H1 (cell line): ENCODE results near the gene TMPRSS13. TPM values are rescaled to one million over a fixed set of nuclear protein-coding genes. Genes with fewer than 3 reads are reported as not detected.

Source experiments
- CTCF ChIA-PET: fragments of 300-600 bp; sonication (Branson Sonifier 250); formaldehyde crosslinking; loops from one replicate; lab custom pipeline; 2021; ENCODE audit not compliant: partially characterized antibody; lab: Charles Lee
- POLR2A ChIA-PET: fragments of 300-600 bp; sonication (Branson Sonifier 250); formaldehyde crosslinking; loops from one replicate; lab custom pipeline; 2021; ENCODE audit warnings: inconsistent platforms; ENCODE audit not compliant: partially characterized antibody; lab: Charles Lee
- DNase-seq, 2 experiments: peaks; one replicate each; pipeline versions ENCODE4 v3.0.0 to v3.0.0-alpha.2; 2010 to 2022; ENCODE audit warnings: low spot score in 2 of 2, low read depth in 1 of 2, mixed read lengths in 1 of 2
- FAIRE-seq: peaks from 2 replicates; lab custom pipeline; 2011; peaks lifted over from hg19 to GRCh38; lab: Jason Lieb, UNC
- H2AFZ ChIP-seq: 2 replicates; pipeline ENCODE4 v1.8.1; 2012; ENCODE audit warnings: low read length, inconsistent platforms
- H2AK5ac ChIP-seq: 2 replicates; pipeline ENCODE4 v1.6.1; 2013; ENCODE audit warnings: low read depth, low read length
- H2BK120ac ChIP-seq: replicated peaks from 2 replicates; pipeline ENCODE3; 2013; ENCODE audit warnings: low read depth, low read length, inconsistent platforms
- H2BK12ac ChIP-seq: 2 replicates; pipeline ENCODE4 v1.6.1; 2013; ENCODE audit warnings: low read depth, low read length
- H2BK15ac ChIP-seq: 2 replicates; pipeline ENCODE4 v1.6.1; 2013; ENCODE audit warnings: low read length
- H2BK20ac ChIP-seq: 2 replicates; pipeline ENCODE4 v1.6.1; 2013; ENCODE audit warnings: low read length
- H2BK5ac ChIP-seq: 2 replicates; pipeline ENCODE4 v1.6.1; 2013; ENCODE audit warnings: low read depth, low read length
- H3K14ac ChIP-seq: 2 replicates; pipeline ENCODE4 v1.6.1; 2013; ENCODE audit warnings: inconsistent platforms; ENCODE audit not compliant: insufficient read length
- H3K18ac ChIP-seq: 2 replicates; pipeline ENCODE4 v1.6.1; 2013; ENCODE audit warnings: low read length; ENCODE audit errors: extremely low read depth
- H3K23ac ChIP-seq: 2 replicates; pipeline ENCODE4 v1.6.1; 2013; ENCODE audit warnings: inconsistent platforms; ENCODE audit not compliant: insufficient read length
- H3K23me2 ChIP-seq: 2 replicates; pipeline ENCODE4 v1.6.1; 2013; ENCODE audit warnings: low read depth, low read length
- H3K27ac ChIP-seq: 2 replicates; pipeline ENCODE4 v1.6.1; 2011; ENCODE audit warnings: low read depth, low read length, inconsistent platforms
- H3K27me3 ChIP-seq, 4 experiments: replicated peaks in 1 of 4; 1 replicate in 1 of 4; 2 replicates in 3 of 4; pipeline versions ENCODE4 v1.6.1 to v1.8.1; 2011 to 2013; ENCODE audit warnings: low read length in 3 of 4, mild to moderate bottlenecking in 3 of 4, inconsistent platforms in 2 of 4, mixed read lengths in 2 of 4, moderate library complexity in 1 of 4; ENCODE audit not compliant: control insufficient read depth in 3 of 4, insufficient read depth in 3 of 4; ENCODE audit errors: extremely low read depth in 1 of 4
- H3K36me3 ChIP-seq, 4 experiments: 2 replicates each; pipeline versions ENCODE4 v1.6.1 to v1.8.1; 2011 to 2013; ENCODE audit warnings: mild to moderate bottlenecking in 4 of 4, low read length in 3 of 4, moderate library complexity in 2 of 4, control low read depth in 1 of 4, inconsistent platforms in 1 of 4; ENCODE audit not compliant: insufficient read depth in 4 of 4, control insufficient read depth in 2 of 4
- H3K4ac ChIP-seq: replicated peaks from 2 replicates; pipeline ENCODE3; 2013; ENCODE audit warnings: low read length, low read depth, mixed read lengths, inconsistent platforms; ENCODE audit not compliant: insufficient read length
- H3K4me1 ChIP-seq, 4 experiments: replicated peaks in 1 of 4; 1 replicate in 1 of 4; 2 replicates in 3 of 4; pipeline versions ENCODE4 v1.6.1 to v1.8.1; 2011 to 2013; ENCODE audit warnings: low read length in 3 of 4, inconsistent platforms in 2 of 4, mixed read lengths in 1 of 4; ENCODE audit not compliant: insufficient read depth in 4 of 4, control insufficient read depth in 3 of 4
- H3K4me2 ChIP-seq, 2 experiments: 2 replicates each; pipeline versions ENCODE4 v1.6.1 to v1.8.1; 2011 to 2013; ENCODE audit warnings: low read depth in 2 of 2, low read length in 2 of 2, control low read depth in 1 of 2, inconsistent platforms in 1 of 2, mild to moderate bottlenecking in 1 of 2; ENCODE audit not compliant: insufficient read depth in 1 of 2
- H3K4me3 ChIP-seq, 4 experiments: fragments of 200-600, 300-600 bp in 1 of 4; sonication (generic), shearing (Covaris generic), sonication (Bioruptor Twin) in 1 of 4; 2 replicates each; pipeline versions ENCODE4 v1.5.1 to v1.8.1; 2011 to 2016; ENCODE audit warnings: low read length in 4 of 4, low read depth in 3 of 4, control low read depth in 2 of 4, inconsistent platforms in 2 of 4, mild to moderate bottlenecking in 2 of 4, mixed read lengths in 1 of 4, moderate library complexity in 1 of 4; ENCODE audit not compliant: insufficient read depth in 2 of 4; ENCODE audit errors: extremely low read depth in 1 of 4
- H3K56ac ChIP-seq: replicated peaks from 2 replicates; pipeline ENCODE3; 2013; ENCODE audit warnings: low read depth, mild to moderate bottlenecking, mixed read lengths, low read length, inconsistent platforms; ENCODE audit not compliant: insufficient read length
- H3K79me1 ChIP-seq: 2 replicates; pipeline ENCODE4 v1.6.1; 2013; ENCODE audit warnings: low read depth, low read length, control low read depth
- H3K79me2 ChIP-seq, 2 experiments: 2 replicates each; pipeline versions ENCODE4 v1.6.1 to v1.8.1; 2012 to 2013; ENCODE audit warnings: low read length in 2 of 2, mild to moderate bottlenecking in 2 of 2, inconsistent platforms in 1 of 2; ENCODE audit not compliant: insufficient read depth in 2 of 2, control insufficient read depth in 1 of 2
- H3K9ac ChIP-seq, 4 experiments: replicated peaks in 1 of 4; 1 replicate in 1 of 4; 2 replicates in 3 of 4; pipeline versions ENCODE4 v1.6.1 to v1.8.1; 2011 to 2013; ENCODE audit warnings: low read depth in 3 of 4, low read length in 3 of 4, control low read depth in 2 of 4, mild to moderate bottlenecking in 2 of 4, moderate library complexity in 2 of 4, inconsistent platforms in 1 of 4; ENCODE audit errors: extremely low read depth in 1 of 4
- H3K9me3 ChIP-seq, 2 experiments: 2 replicates each; pipeline versions ENCODE4 v1.6.1 to v1.8.1; 2012 to 2013; ENCODE audit warnings: mild to moderate bottlenecking in 2 of 2, moderate library complexity in 2 of 2, control low read depth in 1 of 2, inconsistent platforms in 1 of 2, low read depth in 1 of 2, low read length in 1 of 2, mixed read lengths in 1 of 2; ENCODE audit not compliant: insufficient read depth in 2 of 2
- H4K20me1 ChIP-seq, 2 experiments: replicated peaks in 1 of 2; 2 replicates each; pipeline versions ENCODE3 to v1.8.1; 2011 to 2013; ENCODE audit warnings: inconsistent platforms in 2 of 2, low read length in 2 of 2, mild to moderate bottlenecking in 1 of 2; ENCODE audit not compliant: insufficient read depth in 2 of 2, control insufficient read depth in 1 of 2
- H4K5ac ChIP-seq: 2 replicates; pipeline ENCODE4 v1.6.1; 2013; ENCODE audit warnings: low read length, low read depth, mixed read lengths, inconsistent platforms; ENCODE audit not compliant: insufficient read length
- H4K8ac ChIP-seq: 2 replicates; pipeline ENCODE4 v1.8.0; 2013; ENCODE audit warnings: mild to moderate bottlenecking, moderate library complexity, low read length, inconsistent platforms; ENCODE audit not compliant: insufficient read depth; ENCODE audit errors: extremely low read depth
- H4K91ac ChIP-seq: replicated peaks from 2 replicates; pipeline ENCODE3; 2013; ENCODE audit warnings: low read length, mixed read lengths, inconsistent platforms; ENCODE audit not compliant: insufficient read length
- CBX5 ChIP-seq: fragments of 300-800, 300-1000 bp; sonication (generic); IDR thresholded peaks from 2 replicates; pipeline ENCODE4 v1.7.1; 2016; ENCODE audit warnings: antibody characterized with exemption, low read length, low read depth
- CTBP2 ChIP-seq: IDR thresholded peaks from 2 replicates; pipeline ENCODE4 v1.7.0; 2011; ENCODE audit warnings: borderline replicate concordance, mild to moderate bottlenecking, moderate library complexity, mixed read lengths, low read length; ENCODE audit not compliant: insufficient read depth, insufficient read length
- JUN ChIP-seq: IDR thresholded peaks from 2 replicates; pipeline ENCODE4 v1.6.1; 2011; ENCODE audit warnings: low read depth, mild to moderate bottlenecking, improper control_type of control experiment, low read length
- JUND ChIP-seq: IDR thresholded peaks from 2 replicates; pipeline ENCODE4 v1.6.1; 2011; ENCODE audit warnings: mild to moderate bottlenecking, improper control_type of control experiment, low read length
- RAD21 ChIP-seq, 2 experiments: IDR thresholded peaks in 1 of 2; conservative IDR thresholded peaks in 1 of 2; 2 replicates each; pipeline ENCODE4 v1.6.1; 2011; ENCODE audit warnings: low read depth in 2 of 2, low read length in 2 of 2, improper control_type of control experiment in 1 of 2, inconsistent platforms in 1 of 2, mild to moderate bottlenecking in 1 of 2, moderate library complexity in 1 of 2
- TEAD4 ChIP-seq: IDR thresholded peaks from 2 replicates; pipeline ENCODE4 v1.6.1; 2012; ENCODE audit warnings: low read depth, low read length, inconsistent platforms, mixed read lengths
- WGBS, 2 experiments: shearing (Covaris generic) in 1 of 2; methylation state at CpG; one replicate each; pipeline versions ENCODE4 v1.1.6 to v1.1.7; 2013 to 2015; ENCODE audit warnings: low lambda C conversion rate in 2 of 2, mixed read lengths in 2 of 2, inconsistent platforms in 1 of 2, low coverage in 1 of 2, missing lambda C conversion rate in 1 of 2; ENCODE audit not compliant: insufficient replicate concordance in 2 of 2, insufficient coverage in 1 of 2, insufficient read length in 1 of 2; ENCODE audit errors: extremely low coverage in 1 of 2, missing lambda C conversion rate in 1 of 2; 5-methylcytosine and 5-hydroxymethylcytosine counted together
- polyA plus RNA-seq, 7 experiments: library from polyadenylated mRNA; depleted of rRNA in 3 of 7; stranded (reverse) in 5 of 7; unstranded in 2 of 7; fragments of >200 nt in 5 of 7; fragments of 200-250 nt in 2 of 7; gene quantifications; 1 replicate in 5 of 7; 2 replicates in 1 of 7; 4 replicates in 1 of 7; pipeline versions ENCODE4 v1.2.1 to v1.2.3, GENCODE V29; 2011 to 2013; ENCODE audit warnings: missing spikeins in 2 of 7, mixed read lengths in 2 of 7
- total RNA-seq: library from RNA; stranded (reverse); fragmentation: NEBNext Ultra II Directional; extraction: Animal tissue kit (Norgen Biotek cat#: 25700); gene quantifications from 2 replicates; pipeline ENCODE4 v1.2.1, GENCODE V29; 2021
- TF ChIP-seq, protein P1 (sequence below): IDR thresholded peaks from 2 replicates; pipeline ENCODE4 v1.6.1; 2011; ENCODE audit warnings: low read length, improper control_type of control experiment

TMPRSS13 gene
- total and polyA plus RNA-seq, 2 of the 8 experiments (the other 6 are each of a cell fraction or from before 2014, with no cell fraction given) = 0.61 to 0.79 TPM

DNA sequence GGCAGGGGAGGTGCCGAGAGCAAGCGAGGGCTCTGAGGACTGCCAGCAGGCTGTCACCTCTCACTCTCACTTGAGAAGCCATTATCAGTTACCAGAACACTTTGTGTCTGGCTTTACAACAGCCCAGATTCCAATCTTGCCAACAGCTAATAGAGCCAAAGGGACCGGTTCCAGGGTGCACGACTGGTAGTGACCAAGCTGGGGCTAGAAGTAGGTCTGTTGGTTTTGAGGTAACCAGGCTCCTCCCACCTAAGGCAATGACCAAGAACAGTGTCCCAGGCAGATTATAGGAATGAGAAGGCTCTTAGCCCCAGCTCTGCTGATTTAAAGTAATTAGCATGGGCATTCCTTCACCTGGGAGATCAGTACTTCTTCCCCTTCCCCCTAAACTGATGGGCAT is 49.8 kb upstream of the TMPRSS13 start:
- Histone ChIP-seq H3K79me1 (no peaks in the 10 kb centered on the region), H4K91ac (no peak overlapping the region), H3K4ac (no peak overlapping the region), H2BK12ac (no peak overlapping the region; the same call in 1 of the 2 replicates), H3K4me1 (no peaks in the 10 kb centered on the region), H3K23me2 (no peaks in the 10 kb centered on the region), H2BK15ac (no peak overlapping the region), H4K20me1 (no peaks in the 10 kb centered on the region), H2AK5ac (no peak overlapping the region), H2BK5ac (no peak overlapping the region), H3K4me3 (no peak overlapping the region), H3K36me3 (no peaks in the 10 kb centered on the region), H4K8ac (no peak overlapping the region), H3K18ac (no peak overlapping the region), H3K14ac (no peak overlapping the region), H3K4me2 (no peak overlapping the region), H3K27me3 (no peaks in the 10 kb centered on the region), H3K23ac (no peak overlapping the region), H3K9ac (no peak overlapping the region), H3K79me2 (no peaks in the 10 kb centered on the region), H3K27ac (no peak overlapping the region), H3K9me3 (no peaks in the 10 kb centered on the region), H2BK120ac (no peak overlapping the region), H3K56ac (no peak overlapping the region), H2BK20ac (no peak overlapping the region), H2AFZ (no peak overlapping the region), H4K5ac (no peak overlapping the region)
- WGBS, 2 experiments = 93% methylated on average over 4 of the region's 4 CpGs; no CpG with 5 or more reads in 1 of the 2 experiments
- FAIRE-seq = no peak
- ChIA-PET CTCF (interaction anchor here (0.6 to 1.7 kb wide), 6 partner anchors 8 to 192 kb away, joined by 3 to 5 read pairs (median 3); no protein-coding TSS in a partner anchor), POLR2A (no interaction called here)
- DNase-seq = no peak
- TF ChIP-seq TEAD4 (no peak), RAD21 (IDR thresholded peaks at IDR 0.05 in 1 of 2, conservative IDR thresholded peaks at IDR 0.05 in 1 of 2; ENCODE audit: low read depth in 2 of 2, low read length in 2 of 2) (no peak), CBX5 (no peak), JUN (no peak), JUND (no peak), CTBP2 (no peak)
- TF ChIP-seq, protein P1, sequence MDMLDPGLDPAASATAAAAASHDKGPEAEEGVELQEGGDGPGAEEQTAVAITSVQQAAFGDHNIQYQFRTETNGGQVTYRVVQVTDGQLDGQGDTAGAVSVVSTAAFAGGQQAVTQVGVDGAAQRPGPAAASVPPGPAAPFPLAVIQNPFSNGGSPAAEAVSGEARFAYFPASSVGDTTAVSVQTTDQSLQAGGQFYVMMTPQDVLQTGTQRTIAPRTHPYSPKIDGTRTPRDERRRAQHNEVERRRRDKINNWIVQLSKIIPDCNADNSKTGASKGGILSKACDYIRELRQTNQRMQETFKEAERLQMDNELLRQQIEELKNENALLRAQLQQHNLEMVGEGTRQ = no peak
